NCI-H187 (cell line): Measurements from ENCODE around the gene GTF3C5.
"Not testable (repeated sequence)": the region's sequence is repeated elsewhere in the genome, so short reads cannot be mapped to it uniquely, and the experiment has no call there.

Experiments used
- DNase-seq, 2 experiments: peaks; one replicate each; lab custom pipeline; 2025; lab: John Stamatoyannopoulos, UW

The GTF3C5 gene, protein sequence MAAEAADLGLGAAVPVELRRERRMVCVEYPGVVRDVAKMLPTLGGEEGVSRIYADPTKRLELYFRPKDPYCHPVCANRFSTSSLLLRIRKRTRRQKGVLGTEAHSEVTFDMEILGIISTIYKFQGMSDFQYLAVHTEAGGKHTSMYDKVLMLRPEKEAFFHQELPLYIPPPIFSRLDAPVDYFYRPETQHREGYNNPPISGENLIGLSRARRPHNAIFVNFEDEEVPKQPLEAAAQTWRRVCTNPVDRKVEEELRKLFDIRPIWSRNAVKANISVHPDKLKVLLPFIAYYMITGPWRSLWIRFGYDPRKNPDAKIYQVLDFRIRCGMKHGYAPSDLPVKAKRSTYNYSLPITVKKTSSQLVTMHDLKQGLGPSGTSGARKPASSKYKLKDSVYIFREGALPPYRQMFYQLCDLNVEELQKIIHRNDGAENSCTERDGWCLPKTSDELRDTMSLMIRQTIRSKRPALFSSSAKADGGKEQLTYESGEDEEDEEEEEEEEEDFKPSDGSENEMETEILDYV

DNA sequence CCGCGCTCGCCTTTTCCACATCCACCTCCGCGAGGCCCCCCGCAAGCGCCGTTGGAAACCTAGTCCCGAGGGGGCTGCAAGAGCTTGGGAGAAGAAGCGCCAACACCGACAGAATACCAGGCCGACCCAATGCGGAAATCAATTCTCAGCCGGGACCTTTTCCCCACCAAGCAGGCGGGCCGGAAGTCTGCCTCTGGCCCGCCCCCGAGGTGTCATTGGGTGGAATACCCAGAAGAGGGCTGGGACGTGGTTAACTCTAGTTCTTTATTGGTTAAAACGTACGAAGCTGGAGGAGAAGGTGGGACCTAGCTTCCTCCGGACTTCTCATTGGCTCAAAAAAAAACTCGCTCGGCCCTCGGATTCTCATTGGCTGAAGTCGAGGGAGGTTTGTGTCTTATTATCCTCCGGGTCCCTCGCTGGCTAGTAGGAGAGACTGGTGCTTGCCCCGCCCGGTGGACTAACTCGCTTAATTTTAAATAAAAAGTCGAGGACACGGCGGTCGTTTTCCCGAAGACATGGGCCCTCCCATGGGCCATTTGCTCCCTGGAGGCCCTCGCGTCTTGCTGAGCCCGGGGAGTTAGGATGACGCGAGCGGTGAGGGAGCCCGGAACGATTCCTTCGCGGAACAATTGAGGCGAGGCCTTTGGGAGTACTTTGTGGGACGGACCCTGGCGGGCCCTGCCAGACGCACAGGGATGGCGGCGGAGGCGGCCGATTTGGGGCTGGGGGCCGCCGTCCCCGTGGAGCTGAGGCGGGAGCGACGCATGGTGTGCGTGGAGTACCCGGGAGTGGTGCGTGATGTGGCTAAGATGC lies at the start of gene GTF3C5:
TSS of gene GTF3C5 (plus strand) at position 681 of the 813 bp plus-strand sequence. CDS start at position 696, 15 bp downstream.
- DNase-seq = peak; percentile 82 to 87

DNA sequence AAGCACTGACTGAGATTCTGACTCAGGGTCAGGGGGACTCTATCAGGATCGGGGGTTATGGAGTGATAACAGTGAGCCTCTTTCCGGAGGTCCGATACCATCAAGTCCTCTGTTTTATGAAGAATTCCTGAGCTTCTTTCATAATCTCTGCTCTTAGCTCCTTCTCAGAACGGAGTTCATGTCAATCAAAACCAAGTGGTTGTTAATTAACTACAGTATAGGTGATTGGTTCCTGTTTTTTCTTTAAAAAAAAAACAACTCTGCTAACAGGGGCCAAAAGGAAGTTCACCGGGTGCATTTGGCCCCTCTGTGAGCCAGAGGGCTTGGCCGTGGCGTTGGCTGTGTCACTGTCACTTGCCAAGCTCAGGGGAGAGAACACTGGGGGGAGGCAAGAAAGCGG lies 48.3 kb upstream of the GTF3C5 start:
- DNase-seq = no peak

DNA sequence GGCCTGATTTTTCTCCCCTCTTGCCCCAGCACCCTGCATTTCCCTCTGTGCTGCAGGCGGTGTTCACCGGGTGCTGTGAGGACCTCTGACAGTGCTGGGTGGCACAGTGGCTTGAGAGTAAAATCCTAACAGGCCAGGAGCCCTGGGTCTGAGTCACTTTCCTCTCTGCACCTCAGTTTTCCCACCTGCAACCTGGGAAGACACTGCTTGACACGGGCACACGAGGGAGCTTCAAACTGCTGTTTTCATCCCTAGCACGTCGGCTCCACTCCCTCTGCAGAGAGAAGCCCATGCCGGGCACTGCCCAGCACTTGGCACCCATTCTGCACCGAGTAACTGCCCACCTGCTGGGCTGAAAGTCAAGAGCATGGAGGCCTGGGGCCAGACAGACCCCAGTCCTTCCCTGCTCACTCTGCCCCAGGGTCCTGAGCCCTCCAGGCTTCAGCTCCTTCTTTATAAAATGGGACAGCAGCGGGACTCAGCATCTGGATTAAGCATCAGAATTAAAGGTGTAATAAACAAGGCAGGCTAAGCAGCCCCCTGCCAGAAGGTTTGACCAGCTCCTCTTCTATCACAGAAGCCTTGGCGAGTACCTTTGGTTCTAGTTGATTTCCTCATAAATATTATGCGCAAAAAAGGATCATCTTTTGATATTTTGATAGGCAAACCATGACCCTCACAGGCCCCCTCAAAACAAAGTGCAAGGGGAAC lies 47.2 kb upstream of the GTF3C5 start:
- DNase-seq = no peak

DNA sequence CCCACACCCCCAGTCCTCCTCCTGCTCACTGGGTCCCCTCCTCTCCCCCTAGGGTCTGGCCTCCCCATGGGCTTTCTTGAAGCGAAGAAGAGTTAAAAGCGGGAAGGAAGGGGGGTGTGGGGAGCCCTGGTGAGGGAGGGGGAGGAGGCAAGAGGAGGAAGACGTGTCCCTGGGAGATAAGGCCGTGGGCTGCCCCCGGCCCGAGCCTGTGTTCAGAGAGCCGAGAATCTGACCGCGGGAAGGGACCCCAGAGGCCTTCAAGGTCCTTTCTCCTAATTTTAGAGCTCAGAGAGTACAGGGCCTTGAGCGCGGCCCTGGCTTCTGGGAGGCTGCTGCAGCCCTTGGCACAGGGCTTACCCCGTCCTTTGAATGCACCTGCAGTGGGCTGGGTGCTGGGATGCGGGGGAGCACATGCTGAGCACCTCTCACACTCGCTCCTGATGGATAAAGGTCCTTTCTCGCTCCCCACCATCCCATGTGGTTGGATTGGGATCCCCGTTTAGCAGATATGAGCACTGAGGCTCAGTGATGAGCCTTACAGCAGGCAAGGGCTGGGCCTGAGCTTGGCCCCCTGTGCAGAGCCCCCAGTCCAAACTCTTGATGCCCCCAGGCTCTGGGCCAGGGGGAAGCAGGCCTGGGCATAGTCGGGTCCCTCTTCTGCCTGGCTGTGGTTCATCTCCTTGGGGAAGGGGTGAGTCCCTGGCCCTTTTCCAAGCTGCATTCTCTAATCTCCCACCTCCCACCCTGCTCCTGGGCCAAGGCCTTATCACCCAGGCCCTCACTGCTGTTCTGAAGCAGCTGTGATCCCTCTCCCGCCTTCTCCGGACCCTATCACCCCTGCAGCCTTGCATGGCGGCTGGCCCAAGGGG lies 46.4 kb upstream of the GTF3C5 start:
- DNase-seq = no peak

DNA sequence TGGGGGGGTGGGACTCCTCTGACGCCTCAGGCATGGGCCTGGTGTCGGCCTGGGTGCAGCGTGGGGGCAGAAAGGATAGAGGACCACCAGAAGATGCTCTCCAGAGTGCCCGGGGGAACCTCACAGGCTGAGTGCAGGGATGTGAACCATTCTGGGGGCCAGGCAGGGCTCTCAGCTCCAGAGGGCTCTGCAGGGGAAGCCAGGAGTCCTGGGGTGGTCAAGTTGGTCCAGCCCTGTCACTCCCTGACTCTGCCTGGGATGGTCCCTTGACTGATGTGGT lies 45.8 kb upstream of the GTF3C5 start:
- no peak for DNase-seq

DNA sequence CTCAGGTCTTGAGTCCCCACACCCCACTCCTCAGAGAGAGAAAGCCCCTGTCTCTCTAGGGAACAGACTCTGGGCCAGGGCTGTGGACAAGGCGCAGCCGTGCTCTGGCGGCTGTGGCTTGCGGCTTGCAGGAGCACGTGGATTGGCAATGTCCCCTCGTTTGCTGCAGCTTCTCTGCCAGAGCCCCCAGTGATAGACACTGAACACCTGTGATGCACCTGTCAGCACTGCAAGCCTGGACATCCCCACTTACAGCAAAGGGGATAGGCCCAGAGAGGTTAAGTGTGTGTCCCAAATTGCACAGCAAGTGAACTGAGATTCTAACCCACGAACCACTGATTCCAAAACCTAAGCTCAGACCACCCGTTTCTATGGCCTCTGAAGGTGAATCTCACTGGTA lies 45.3 kb upstream of the GTF3C5 start:
- DNase-seq = no peak

DNA sequence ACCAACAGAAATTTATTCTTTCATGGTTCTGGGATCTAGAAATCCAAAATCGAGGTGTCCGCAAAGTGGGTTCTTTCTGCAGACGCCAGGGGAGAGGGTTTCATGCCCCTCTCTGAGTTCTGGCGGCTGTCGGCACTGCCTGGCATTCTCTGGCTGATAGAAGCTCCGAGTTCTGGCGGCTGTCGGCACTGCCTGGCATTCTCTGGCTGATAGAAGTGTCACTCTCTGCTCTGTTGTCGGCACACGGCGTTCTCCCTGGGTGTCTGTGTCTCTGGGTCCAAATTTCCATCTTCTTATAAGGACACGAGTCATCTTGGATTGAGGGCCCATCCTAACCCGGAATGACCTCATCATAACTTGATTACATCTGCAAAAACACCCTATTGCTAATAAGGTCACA lies 44.7 kb upstream of the GTF3C5 start:
- no peak for DNase-seq

DNA sequence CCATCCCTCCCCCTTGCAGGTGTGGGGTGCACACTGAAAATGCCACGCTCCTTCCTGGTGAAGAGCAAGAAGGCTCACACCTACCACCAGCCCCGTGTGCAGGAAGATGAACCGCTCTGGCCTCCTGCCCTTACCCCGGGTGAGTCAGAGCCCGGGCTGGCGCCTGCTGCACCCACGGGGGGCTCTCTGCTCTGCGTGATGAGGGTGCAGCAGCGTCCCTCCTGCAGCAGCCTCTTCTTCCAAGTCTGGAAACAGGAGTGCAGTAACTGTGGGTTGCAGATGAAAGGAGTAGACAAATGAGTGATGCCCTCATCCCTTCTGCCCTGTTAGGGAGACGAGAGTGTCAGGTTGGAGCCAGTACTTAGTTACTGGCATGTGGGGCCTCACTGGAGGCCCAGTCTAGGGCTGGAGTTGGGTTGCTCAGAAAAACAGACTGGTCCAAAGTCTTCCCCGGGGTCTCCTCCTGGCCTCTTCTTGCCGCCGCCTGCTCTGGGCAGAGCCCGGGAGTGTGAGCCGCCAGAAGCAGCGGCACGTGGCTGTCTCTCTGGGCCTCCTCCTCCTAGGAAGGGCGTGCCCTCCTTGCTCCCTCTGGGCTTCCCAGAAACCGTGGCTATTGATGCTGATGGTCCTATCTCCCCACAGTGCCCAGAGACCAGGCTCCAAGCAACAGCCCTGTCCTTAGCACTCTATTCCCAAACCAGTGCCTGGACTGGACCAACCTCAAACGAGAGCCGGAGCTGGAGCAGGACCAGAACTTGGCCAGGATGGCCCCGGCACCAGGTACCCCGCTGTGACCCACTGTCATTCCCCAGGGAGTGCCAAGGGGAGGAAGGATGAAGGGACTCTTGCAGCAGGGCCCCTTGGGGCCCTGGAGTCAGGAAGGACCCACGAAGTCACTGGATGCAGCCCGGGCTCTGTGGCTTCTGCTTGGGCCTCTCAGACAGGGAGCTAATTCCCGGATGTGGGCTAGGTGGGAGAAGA lies 43.9 kb upstream of the GTF3C5 start:
- no peak for DNase-seq

DNA sequence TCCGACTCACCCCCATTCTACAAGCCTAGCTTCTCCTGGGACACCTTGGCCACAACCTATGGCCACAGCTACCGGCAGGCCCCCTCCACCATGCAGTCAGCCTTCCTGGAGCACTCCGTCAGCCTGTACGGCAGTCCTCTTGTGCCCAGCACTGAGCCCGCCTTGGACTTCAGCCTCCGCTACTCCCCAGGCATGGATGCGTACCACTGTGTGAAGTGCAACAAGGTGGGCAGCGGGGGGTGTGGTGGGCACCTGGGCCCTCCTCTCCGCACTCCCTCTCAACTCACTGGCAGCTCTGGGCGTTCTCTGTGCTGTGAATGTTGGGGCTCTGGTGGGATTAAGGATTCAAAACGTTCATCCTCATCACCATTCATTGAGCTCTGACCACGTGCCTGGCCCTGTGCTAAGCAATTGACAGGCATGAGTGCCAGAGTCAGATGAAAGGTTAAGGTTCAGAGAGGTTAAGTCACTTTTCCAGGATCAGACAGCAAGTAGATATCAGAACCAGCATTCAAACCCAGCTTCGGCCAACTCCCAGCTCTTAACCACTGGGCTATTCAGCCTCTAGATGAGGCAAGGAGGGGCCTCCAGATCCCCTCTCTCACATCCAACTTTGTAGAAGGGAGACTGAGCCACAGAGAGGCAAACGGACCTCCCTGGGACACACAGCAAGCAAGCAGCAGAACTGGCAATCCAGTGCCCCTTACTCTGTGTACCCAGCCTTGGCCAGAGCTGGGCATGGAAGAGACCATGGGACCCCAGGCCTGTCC lies 42.4 kb upstream of the GTF3C5 start:
- no peak for DNase-seq

DNA sequence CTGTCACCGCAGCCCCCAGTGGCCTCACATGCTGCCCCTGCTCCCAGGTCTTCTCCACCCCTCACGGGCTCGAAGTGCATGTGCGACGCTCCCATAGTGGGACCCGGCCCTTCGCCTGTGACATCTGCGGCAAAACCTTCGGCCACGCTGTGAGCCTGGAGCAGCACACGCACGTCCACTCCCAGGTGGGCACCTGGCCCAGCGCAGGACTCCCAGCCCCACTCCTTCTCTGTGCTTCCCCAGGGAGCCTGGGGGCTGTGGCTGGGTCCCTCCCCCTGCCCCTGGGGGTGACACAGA lies 41.8 kb upstream of the GTF3C5 start:
- no peak for DNase-seq

DNA sequence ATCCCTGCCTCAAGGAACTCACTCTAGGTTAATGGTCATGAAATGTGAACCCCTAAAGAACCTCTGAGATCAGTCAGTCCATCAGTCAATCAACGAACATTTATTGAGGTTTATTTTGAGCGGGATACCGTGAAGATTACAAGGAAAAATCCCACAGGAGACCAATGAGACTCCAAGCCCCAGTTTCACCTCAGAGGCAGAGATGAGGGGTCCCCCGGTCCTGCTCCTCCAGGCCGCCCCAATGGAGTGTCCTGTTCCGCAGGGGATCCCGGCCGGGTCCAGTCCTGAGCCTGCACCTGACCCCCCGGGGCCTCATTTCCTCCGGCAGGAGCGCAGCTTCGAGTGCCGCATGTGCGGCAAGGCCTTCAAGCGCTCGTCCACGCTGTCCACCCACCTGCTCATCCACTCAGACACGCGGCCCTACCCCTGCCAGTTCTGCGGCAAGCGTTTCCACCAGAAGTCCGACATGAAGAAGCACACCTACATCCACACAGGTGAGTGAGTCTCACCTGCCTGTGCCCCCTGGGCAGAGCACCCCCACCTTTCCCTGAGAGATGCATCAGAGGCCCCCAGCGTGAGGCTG lies 41.3 kb upstream of the GTF3C5 start:
- DNase-seq = no peak

DNA sequence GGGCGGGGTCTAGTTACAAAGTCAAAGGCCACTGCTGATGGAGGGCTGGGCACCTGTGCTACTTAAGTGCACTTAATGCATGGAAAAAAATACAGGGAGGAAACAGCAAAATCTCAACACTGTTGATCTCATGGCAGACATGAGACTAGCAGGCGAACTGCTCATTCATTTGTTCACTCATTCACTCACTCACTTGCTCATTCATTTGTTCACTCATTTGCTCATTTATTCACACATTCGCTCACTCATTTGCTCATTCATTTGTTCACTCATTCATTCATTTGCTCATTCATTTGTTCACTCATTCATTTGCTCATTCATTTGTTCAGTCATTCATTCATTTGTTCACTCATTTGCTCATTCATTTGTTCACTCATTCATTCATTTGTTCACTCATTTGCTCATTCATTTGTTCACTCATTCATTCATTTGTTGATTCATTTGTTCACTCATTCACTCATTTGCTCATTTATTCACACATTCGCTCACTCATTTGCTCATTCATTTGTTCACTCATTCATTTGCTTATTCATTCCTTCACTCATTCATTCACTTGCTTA lies 40.7 kb upstream of the GTF3C5 start:
- not testable (repeated sequence) for DNase-seq

DNA sequence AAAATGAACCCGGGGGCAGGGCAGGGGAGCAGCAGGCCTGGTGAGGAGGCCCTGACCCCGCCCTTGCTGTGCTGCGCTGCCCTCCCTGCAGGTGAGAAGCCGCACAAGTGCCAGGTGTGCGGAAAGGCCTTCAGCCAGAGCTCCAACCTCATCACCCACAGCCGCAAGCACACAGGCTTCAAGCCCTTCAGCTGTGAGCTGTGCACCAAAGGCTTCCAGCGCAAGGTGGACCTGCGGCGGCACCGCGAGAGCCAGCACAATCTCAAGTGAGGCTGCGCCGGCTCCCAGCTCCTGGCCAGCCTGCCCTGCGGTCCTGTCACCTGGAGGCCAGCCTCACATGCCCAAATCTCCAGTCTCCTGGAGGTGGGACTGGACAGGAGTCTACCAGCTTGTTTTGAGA lies 40.0 kb upstream of the GTF3C5 start:
- no peak for DNase-seq

DNA sequence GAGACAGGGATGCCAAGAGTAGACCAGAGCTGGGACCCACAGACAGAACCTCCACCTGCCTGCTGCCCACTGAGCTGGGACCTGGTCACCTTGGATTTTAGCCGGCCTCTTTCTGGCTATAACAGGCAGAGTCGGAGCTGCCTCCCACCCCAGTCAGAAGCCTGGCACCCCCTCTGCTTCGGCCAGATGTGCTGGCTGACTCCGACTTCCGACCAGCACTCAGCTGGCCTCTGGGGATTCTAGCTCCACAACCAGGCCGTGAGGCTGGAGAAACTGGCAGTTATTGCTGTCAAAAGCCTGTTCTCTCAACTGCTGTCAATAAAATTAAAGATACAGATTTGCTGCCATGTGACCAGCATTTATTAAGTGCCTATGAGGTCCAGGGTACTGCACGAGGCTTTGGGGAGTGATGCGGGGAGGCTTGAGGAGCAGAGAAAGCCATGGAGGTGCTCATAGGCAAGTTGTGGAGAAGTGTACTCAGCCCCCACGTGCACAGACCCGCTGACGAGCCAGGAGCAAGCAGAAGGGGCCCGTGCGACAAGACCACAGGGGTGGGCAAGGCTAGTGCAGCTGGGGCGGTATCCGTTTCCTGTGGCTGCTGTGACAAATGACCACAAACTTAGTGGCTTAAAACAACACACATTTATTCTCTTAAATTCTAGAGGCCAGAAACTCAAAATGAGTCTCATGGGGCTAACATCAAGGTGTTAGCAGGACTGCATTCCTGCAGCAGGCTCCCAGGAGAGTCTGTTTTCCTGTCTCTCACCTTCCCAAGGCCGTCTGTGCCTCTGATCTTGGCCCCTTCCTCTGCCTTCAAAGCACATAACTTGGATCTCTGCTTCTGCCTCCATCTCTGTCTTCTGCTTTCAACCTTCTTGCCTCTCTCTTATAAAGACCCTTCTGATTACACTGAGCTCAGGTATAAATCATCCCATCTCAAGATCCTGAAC lies 39.2 kb upstream of the GTF3C5 start:
- no peak for DNase-seq

DNA sequence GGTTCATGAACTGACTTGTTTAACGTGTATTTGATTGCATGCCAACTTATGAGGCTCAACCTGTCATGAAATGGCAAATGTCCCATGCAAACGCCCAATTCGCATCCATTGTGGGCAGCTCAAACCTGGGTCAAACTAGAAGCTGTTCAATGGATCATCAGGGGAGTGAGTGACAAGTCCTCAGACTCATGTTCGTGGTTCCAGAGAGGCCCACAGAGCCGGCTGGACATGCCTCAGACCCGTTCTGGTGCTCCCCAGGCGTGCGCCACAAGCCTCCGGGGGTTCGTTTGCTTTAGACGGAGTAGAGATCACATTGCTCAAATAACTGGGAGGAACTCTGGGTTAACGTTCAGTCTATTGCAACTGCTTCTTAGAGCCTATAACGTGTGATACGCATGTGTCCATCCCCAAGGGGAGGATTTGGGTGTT lies 37.3 kb upstream of the GTF3C5 start:
- no peak for DNase-seq

DNA sequence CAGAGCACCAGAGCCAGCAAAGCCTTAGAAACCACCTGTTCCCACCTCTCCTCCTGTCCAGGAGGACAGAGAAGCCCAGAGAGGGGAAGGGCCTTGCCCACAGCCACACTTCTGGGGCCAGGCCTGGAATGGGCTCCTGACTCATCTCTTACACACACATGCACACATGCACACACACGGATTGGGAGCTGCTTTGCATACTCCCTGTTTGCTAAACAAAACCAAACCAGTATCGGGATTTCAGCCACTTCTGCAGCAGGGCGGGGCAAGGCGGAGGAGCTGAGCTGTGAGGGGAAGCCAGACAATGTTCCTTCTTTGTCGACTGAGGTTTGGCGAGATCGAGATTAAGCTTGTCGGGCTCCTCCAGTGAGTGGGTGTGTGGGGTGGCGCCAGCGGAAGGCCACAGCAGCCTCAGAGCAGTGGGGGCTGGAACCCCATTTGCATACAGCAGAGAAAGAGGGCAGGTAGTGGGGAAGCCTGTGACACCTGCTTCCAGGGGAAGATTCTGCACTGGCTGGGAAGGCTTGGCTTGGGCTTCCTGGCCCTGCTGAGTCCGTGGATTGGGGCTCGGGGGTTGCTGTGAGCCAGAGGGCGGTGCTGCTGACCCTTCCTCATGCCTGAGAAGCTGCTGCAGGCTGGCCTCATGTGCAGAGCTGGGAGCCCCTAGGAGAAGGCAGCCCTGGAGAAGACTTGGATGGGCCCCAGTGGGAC lies 36.2 kb upstream of the GTF3C5 start:
- DNase-seq = no peak

DNA sequence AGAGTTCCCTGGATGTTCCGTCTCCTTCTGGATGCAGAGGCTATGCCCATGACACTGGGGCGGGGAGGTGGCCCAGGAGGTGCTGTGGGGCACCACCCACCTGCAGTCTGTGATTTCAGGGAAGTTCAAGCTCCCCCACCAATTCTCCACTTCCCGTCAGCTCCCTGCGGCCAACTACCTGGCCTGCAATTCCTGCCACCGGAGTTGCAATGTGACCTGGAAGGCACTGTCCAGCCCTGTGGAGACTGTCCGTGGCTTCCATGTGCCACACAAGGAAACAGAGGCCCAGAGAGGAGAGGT lies 35.7 kb upstream of the GTF3C5 start:
- no peak for DNase-seq

DNA sequence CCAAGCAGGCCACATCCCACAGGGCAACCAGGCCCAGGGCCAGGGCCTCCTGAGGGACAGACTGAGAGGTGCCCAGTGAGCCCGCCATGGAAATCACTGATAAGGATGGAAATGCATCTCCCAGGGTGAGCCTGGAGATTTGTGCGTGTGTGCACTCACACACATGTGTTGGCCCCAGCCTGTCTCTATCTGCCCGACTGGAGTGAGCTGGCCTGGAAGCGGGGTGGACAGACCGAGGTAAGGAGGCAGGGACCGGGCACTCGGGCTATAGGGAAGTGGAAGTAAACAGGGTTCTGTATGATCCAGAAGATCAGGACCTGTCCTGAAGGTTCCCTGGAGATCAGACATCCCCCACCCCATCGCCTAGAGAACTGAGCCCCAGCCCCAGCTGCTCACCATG lies 34.9 kb upstream of the GTF3C5 start:
- DNase-seq = no peak
